ENCODE data around the gene ASB1.

ASB1 gene

DNA sequence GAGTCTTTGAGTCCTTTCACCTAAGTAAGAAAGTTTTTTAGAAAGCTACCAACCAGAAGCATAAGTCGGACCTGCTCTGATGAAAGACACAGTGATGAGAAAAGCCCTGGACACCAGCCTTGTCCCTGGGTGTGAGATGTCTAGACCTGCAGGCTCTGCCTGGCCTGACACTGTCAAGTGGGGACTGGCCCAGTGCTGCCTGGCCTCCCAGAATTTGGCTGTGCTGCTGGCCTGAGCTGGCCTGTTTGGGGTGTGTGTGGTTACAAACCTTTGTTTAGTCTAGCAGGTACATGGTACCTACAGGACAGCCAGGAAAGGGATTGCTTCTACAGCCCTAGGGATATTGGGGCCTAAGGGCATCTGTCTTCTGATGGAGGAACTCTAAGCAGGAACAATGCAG is 48.3 kb downstream of the ASB1 start:
- peaks cover 49% of the 10 kb centered on the region for H3K9me3 Mint-ChIP-seq
- H3K27me3 Mint-ChIP-seq (ENCODE audit: low read depth) = peaks cover 32% of the 10 kb centered on the region
- H3K4me1 Mint-ChIP-seq (ENCODE audit: low read depth) = peaks cover 3% of the 10 kb centered on the region
- H3K27ac Mint-ChIP-seq = no peak overlapping the region
- H3K36me3 Mint-ChIP-seq (ENCODE audit: low read depth) = peaks cover 3% of the 10 kb centered on the region
- H3K4me3 Mint-ChIP-seq = no peak overlapping the region

GRCh38 chr2:238475566-238475965 is 48.8 kb downstream of the ASB1 start:
- Mint-ChIP-seq H3K9me3 (peaks cover 51% of the 10 kb centered on the region), H3K4me3 (no peak overlapping the region), H3K27me3 (ENCODE audit: low read depth) (peaks cover 29% of the 10 kb centered on the region), H3K27ac (no peak overlapping the region), H3K36me3 (ENCODE audit: low read depth) (peaks cover 3% of the 10 kb centered on the region), H3K4me1 (ENCODE audit: low read depth) (peaks cover 3% of the 10 kb centered on the region)

DNA sequence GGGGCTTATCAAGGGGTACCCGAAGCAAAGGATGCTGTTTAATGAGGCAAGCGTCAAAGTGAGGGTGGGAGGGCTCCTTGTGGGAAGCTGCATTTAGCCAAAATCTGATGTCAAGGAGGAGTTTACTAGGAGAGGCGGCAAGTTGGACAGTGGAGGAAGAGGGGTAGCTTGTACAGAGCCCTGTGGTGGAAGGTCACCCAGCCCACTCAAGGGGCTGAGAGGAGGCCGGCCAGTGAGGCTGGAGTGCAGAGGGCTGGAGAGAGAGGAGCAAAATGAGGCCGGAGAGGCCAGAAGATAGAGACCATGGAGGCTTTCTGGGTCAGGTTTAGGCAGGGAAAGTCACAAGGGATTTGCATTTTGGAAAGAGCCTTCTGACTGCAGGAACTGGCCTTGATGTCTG is 49.5 kb downstream of the ASB1 start:
- Mint-ChIP-seq H3K4me3 (no peak overlapping the region), H3K9me3 (peaks cover 51% of the 10 kb centered on the region), H3K27ac (no peak overlapping the region), H3K27me3 (ENCODE audit: low read depth) (peaks cover 28% of the 10 kb centered on the region), H3K36me3 (ENCODE audit: low read depth) (peaks cover 3% of the 10 kb centered on the region), H3K4me1 (ENCODE audit: low read depth) (peaks cover 3% of the 10 kb centered on the region)

GRCh38 chr2:238478216-238478615 is 51.5 kb downstream of the ASB1 start:
- Mint-ChIP-seq H3K4me3 (no peak overlapping the region), H3K9me3 (peaks cover 35% of the 10 kb centered on the region), H3K27ac (no peak overlapping the region), H3K27me3 (ENCODE audit: low read depth) (peaks cover 15% of the 10 kb centered on the region), H3K4me1 (ENCODE audit: low read depth) (no peaks in the 10 kb centered on the region), H3K36me3 (ENCODE audit: low read depth) (peaks cover 3% of the 10 kb centered on the region)

- Mint-ChIP-seq H3K4me1 (ENCODE audit: low read depth) (no peaks in the 10 kb centered on the region), H3K27ac (no peak overlapping the region), H3K27me3 (ENCODE audit: low read depth) (peaks cover 7% of the 10 kb centered on the region), H3K36me3 (ENCODE audit: low read depth) (no peaks in the 10 kb centered on the region), H3K9me3 (peaks cover 19% of the 10 kb centered on the region), H3K4me3 (no peak overlapping the region)
Measured at GRCh38 chr2:238479847-238480246, 53.1 kb downstream of the ASB1 start.

DNA sequence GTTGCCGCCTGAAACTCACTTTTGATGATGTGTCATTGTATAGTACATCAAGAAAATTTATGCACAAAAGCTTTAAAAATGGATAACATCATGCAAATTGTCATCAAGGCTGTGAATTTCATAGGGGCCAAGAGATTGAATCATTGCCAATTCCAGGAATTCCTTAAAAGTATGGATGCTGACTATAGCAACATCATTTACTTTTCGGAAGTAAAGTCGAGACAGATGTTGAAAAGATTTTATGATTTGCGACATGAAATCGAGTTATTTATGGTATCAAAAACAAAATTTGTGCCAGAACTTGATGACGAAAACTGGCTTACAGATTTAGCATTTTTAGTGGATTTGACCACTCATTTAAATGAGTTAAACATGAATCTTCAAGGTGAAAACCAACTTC is 56.3 kb downstream of the ASB1 start:
- Mint-ChIP-seq H3K4me3 (no peak overlapping the region), H3K27ac (no peak overlapping the region), H3K36me3 (ENCODE audit: low read depth) (no peaks in the 10 kb centered on the region), H3K9me3 (peaks cover 16% of the 10 kb centered on the region), H3K27me3 (ENCODE audit: low read depth) (no peaks in the 10 kb centered on the region), H3K4me1 (ENCODE audit: low read depth) (no peaks in the 10 kb centered on the region)

GRCh38 chr2:238483656-238484055 is 56.9 kb downstream of the ASB1 start:
- Mint-ChIP-seq H3K4me1 (ENCODE audit: low read depth) (no peaks in the 10 kb centered on the region), H3K9me3 (peaks cover 16% of the 10 kb centered on the region), H3K27ac (no peak overlapping the region), H3K4me3 (no peak overlapping the region), H3K27me3 (ENCODE audit: low read depth) (no peaks in the 10 kb centered on the region), H3K36me3 (ENCODE audit: low read depth) (no peaks in the 10 kb centered on the region)

- Mint-ChIP-seq H3K4me3 (no peak overlapping the region), H3K9me3 (peaks cover 8% of the 10 kb centered on the region), H3K27me3 (ENCODE audit: low read depth) (no peaks in the 10 kb centered on the region), H3K27ac (no peak overlapping the region), H3K4me1 (ENCODE audit: low read depth) (no peaks in the 10 kb centered on the region), H3K36me3 (ENCODE audit: low read depth) (no peaks in the 10 kb centered on the region)
Measured at GRCh38 chr2:238484522-238485452, 58.1 kb downstream of the ASB1 start.

DNA sequence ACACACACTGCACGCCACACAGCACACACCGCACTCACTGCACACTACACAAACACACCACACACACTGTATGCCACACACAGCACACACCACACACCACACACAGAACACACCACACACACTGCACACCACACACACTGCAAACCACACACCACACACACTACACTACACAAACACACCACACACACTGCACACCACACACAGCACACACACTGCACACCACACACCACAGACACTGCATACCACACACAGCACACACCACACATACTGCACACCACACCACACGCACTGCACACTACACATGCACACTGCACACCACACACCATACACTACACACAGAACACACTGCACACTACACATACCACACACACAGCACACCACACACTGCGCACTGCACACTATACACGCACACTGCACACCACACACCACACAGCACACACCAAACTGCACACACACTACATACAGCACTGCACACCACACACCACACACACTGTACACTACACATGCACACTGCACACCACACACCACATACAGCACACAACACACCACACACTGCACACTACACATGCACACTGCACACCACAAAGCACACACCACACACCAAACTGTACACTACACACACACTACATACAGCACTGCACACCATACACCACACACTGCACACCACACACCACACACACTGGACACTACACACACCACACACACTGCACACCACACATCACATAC is 59.6 kb downstream of the ASB1 start:
- Mint-ChIP-seq H3K4me3 (no peak overlapping the region), H3K27me3 (ENCODE audit: low read depth) (no peaks in the 10 kb centered on the region), H3K9me3 (no peaks in the 10 kb centered on the region), H3K27ac (no peak overlapping the region), H3K36me3 (ENCODE audit: low read depth) (no peaks in the 10 kb centered on the region), H3K4me1 (ENCODE audit: low read depth) (no peaks in the 10 kb centered on the region)

DNA sequence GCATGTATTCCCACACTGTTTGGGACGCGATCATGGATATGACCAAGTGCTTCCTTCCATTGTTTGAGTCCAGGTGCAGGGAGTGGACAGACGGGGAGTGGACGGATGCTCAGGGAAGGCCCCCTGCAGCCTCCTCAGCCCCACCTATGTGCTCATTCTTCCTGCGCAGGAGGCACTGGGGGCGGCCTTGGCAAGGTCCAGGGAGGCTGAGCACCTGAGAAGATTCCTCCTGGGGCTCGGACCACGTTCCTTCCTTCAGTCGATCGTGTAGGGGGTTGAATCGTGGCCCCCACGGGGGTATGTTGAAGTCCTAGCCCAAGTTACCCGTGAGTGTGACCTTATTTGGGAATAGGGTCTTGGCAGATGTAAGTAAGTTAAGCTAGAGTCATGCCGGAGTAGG is 60.4 kb downstream of the ASB1 start:
- no peak overlapping the region for H3K4me3 Mint-ChIP-seq
- no peaks in the 10 kb centered on the region for H3K9me3 Mint-ChIP-seq
- H3K27me3 Mint-ChIP-seq (ENCODE audit: low read depth) = no peaks in the 10 kb centered on the region
- no peak overlapping the region for H3K27ac Mint-ChIP-seq
- no peaks in the 10 kb centered on the region for H3K36me3 Mint-ChIP-seq (ENCODE audit: low read depth)
- H3K4me1 Mint-ChIP-seq (ENCODE audit: low read depth) = no peaks in the 10 kb centered on the region

DNA sequence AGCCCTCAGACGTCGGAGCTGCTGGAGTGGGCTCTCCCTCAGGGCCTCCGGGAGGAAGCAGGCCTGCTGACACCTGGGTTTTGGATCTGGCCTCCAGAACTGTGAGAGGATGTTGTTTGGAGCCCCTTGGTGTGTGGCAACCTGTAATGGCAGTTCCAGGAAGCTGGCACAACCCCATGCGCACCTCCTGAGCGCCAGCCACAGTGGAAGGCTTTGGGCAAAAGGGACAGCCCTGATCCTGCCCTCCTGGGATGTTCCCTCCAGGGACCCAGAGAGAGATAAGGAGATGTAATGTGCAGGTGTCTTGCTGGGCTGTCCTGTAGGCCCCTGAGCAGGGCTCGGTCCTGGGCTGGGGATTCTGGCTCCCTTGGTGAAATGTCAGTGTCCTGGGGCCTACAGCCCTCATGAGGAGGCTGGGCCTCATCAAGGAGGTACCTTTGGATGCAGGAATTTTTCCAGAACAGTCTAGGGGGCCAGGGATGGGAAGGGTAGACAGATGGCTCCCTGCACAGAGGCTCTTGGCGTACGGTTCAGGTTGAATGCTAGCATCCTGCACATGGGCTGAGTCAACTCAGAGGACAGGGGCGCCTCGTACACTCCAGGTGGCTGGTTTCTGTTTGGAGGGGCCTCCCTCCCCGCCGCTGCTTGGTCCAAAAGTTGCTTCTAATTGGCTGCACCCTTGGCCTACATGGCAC is 61.1 kb downstream of the ASB1 start:
- peaks cover 2% of the 10 kb centered on the region for H3K4me1 Mint-ChIP-seq (ENCODE audit: low read depth)
- no peak overlapping the region for H3K27ac Mint-ChIP-seq
- no peaks in the 10 kb centered on the region for H3K9me3 Mint-ChIP-seq
- H3K27me3 Mint-ChIP-seq (ENCODE audit: low read depth) = no peaks in the 10 kb centered on the region
- H3K4me3 Mint-ChIP-seq = no peak overlapping the region
- H3K36me3 Mint-ChIP-seq (ENCODE audit: low read depth) = no peaks in the 10 kb centered on the region

DNA sequence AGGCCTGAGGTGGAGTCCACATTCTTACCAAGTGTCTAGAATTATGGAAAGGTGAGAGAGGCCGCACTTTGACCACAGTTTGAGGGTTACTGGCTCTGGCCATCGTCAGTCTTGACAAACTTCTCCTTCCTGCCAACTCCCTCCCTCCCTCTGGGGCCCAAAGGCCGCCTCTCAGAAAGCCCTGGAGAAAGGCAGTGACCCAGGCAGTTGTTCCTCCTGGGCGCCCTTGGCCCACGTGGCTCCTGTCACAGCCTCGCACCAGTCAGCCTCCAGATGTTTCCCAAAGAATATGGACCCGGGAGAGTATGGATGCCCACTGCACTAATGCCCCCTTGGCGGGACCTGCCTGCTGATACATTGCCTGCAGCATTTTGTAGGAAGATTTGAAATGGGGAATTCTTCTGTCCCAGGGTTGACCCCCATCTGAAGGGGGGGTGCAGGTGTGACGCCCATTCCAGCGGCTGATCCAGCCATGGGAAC is 61.7 kb downstream of the ASB1 start:
- H3K4me3 Mint-ChIP-seq = no peak overlapping the region
- peaks cover 2% of the 10 kb centered on the region for H3K4me1 Mint-ChIP-seq (ENCODE audit: low read depth)
- no peaks in the 10 kb centered on the region for H3K36me3 Mint-ChIP-seq (ENCODE audit: low read depth)
- H3K27ac Mint-ChIP-seq = no peak overlapping the region
- no peaks in the 10 kb centered on the region for H3K9me3 Mint-ChIP-seq
- no peaks in the 10 kb centered on the region for H3K27me3 Mint-ChIP-seq (ENCODE audit: low read depth)

- no peak overlapping the region for H3K27ac Mint-ChIP-seq
Measured at GRCh38 chr2:238489431-238489830, 62.7 kb downstream of the ASB1 start.

DNA sequence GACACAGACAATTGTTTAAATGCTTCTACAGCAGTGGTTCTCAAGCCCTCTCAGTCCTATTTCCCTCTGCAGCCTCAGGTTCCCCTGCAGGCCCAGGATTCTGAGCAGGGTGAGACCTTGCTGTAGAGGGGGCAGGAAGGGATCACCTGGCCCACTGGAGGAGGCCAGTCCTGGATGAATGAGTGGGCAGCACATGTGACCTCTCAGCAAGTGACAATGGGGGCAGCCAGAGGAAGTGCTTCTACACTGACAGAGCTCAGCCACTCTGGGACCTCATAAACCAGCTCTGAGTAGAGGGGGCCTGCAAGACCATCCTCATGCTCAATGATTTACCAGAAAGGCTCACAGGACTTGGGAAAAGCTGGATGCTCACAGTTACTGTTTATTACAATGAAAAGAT is 63.2 kb downstream of the ASB1 start:
- Mint-ChIP-seq H3K9me3 (no peaks in the 10 kb centered on the region), H3K36me3 (ENCODE audit: low read depth) (no peaks in the 10 kb centered on the region), H3K27ac (no peak overlapping the region), H3K27me3 (ENCODE audit: low read depth) (no peaks in the 10 kb centered on the region), H3K4me3 (no peak overlapping the region), H3K4me1 (ENCODE audit: low read depth) (peaks cover 12% of the 10 kb centered on the region)

More at GRCh38 chr2:238489431-238489830, 62.7 kb downstream of the ASB1 start:
- H3K4me1 Mint-ChIP-seq (ENCODE audit: low read depth) = peaks cover 8% of the 10 kb centered on the region
- no peaks in the 10 kb centered on the region for H3K9me3 Mint-ChIP-seq
- no peaks in the 10 kb centered on the region for H3K27me3 Mint-ChIP-seq (ENCODE audit: low read depth)
- no peaks in the 10 kb centered on the region for H3K36me3 Mint-ChIP-seq (ENCODE audit: low read depth)
- H3K4me3 Mint-ChIP-seq = no peak overlapping the region
